Measurements from ENCODE around the gene CFB. TPM values are rescaled to one million over a fixed set of nuclear protein-coding genes. Genes with fewer than 3 reads are reported as not detected.

Gene CFB
- polyA plus RNA-seq, 1 of the 3 experiments (the other 2 are of a cell fraction) = 42.1 TPM

- TF ChIP-seq, protein P1, sequence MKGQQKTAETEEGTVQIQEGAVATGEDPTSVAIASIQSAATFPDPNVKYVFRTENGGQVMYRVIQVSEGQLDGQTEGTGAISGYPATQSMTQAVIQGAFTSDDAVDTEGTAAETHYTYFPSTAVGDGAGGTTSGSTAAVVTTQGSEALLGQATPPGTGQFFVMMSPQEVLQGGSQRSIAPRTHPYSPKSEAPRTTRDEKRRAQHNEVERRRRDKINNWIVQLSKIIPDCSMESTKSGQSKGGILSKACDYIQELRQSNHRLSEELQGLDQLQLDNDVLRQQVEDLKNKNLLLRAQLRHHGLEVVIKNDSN (IDR thresholded peaks at IDR 0.05; ENCODE audit: borderline replicate concordance, low read depth) = no peak
- no peak for TF ChIP-seq ELF1 (IDR thresholded peaks at IDR 0.05)
- no peak for TF ChIP-seq RCOR1 (IDR thresholded peaks at IDR 0.05; ENCODE audit: low read length)
- TF ChIP-seq RFX5 (IDR thresholded peaks at IDR 0.05; ENCODE audit: low read length) = no peak
- TF ChIP-seq, protein P2, sequence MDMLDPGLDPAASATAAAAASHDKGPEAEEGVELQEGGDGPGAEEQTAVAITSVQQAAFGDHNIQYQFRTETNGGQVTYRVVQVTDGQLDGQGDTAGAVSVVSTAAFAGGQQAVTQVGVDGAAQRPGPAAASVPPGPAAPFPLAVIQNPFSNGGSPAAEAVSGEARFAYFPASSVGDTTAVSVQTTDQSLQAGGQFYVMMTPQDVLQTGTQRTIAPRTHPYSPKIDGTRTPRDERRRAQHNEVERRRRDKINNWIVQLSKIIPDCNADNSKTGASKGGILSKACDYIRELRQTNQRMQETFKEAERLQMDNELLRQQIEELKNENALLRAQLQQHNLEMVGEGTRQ (IDR thresholded peaks at IDR 0.05; ENCODE audit: borderline replicate concordance, low read depth, low read length) = no peak
- TF ChIP-seq YY1 (IDR thresholded peaks at IDR 0.05; ENCODE audit: low read depth) = no peak
Observed at GRCh38 chr6:31920811-31921210, 25.1 kb upstream of the CFB start (continued).

DNA sequence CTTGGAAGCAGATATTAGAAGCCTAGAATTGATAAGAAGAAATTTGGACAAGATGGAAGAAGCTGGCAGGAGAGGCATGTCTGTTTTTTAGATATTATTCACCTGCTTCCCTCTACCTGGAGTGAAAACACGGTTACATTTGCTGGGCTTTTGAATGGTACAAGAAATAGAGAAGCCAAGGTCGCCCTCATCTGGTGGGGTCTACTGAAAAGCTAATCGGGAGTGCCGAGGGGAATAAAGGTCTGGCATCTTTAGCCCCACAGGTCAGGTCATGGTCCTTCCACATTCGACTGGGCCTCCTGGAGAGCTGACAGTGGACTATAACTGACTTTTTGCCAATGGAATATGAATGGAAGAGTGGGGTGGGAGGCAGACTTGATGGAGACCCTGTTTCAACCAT lies 23.0 kb upstream of the CFB start:
- no peaks in the 10 kb centered on the region for H3K4me1 ChIP-seq (ENCODE audit: control insufficient read depth in 1 of 2, insufficient read depth in 2 of 2, low read depth in 1 of 2, low read length in 1 of 2)
- no peak overlapping the region for H3K4me2 ChIP-seq
- no peaks in the 10 kb centered on the region for H4K20me1 ChIP-seq (ENCODE audit: insufficient read depth)
- no peak for DNase-seq
- H3F3A ChIP-seq (replicated peaks; ENCODE audit: insufficient read depth) = no peaks in the 10 kb centered on the region
- no peak for TF ChIP-seq RCOR1 (IDR thresholded peaks at IDR 0.05; ENCODE audit: low read length)
- TF ChIP-seq, protein P3, sequence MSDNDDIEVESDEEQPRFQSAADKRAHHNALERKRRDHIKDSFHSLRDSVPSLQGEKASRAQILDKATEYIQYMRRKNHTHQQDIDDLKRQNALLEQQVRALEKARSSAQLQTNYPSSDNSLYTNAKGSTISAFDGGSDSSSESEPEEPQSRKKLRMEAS (IDR thresholded peaks at IDR 0.05; ENCODE audit: low read depth) = no peak
- TF ChIP-seq GABPA (IDR thresholded peaks at IDR 0.05; ENCODE audit: low read depth) = no peak
- no peak for TF ChIP-seq FOXM1 (IDR thresholded peaks at IDR 0.05; ENCODE audit: low read depth)
- no peak for TF ChIP-seq PBX3 (IDR thresholded peaks at IDR 0.05)
- TF ChIP-seq, protein P4, sequence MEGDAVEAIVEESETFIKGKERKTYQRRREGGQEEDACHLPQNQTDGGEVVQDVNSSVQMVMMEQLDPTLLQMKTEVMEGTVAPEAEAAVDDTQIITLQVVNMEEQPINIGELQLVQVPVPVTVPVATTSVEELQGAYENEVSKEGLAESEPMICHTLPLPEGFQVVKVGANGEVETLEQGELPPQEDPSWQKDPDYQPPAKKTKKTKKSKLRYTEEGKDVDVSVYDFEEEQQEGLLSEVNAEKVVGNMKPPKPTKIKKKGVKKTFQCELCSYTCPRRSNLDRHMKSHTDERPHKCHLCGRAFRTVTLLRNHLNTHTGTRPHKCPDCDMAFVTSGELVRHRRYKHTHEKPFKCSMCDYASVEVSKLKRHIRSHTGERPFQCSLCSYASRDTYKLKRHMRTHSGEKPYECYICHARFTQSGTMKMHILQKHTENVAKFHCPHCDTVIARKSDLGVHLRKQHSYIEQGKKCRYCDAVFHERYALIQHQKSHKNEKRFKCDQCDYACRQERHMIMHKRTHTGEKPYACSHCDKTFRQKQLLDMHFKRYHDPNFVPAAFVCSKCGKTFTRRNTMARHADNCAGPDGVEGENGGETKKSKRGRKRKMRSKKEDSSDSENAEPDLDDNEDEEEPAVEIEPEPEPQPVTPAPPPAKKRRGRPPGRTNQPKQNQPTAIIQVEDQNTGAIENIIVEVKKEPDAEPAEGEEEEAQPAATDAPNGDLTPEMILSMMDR (IDR thresholded peaks at IDR 0.05) = peak; percentile 23
- TF ChIP-seq SMC3 (IDR thresholded peaks at IDR 0.05; ENCODE audit: low read depth, low read length) = no peak
- TF ChIP-seq YY1 (IDR thresholded peaks at IDR 0.05; ENCODE audit: low read depth) = no peak
- peak; percentile 21 for TF ChIP-seq RAD21 (IDR thresholded peaks at IDR 0.05; ENCODE audit: low read length)
- H3K27ac ChIP-seq (ENCODE audit: low read depth in 2 of 2, low read length in 1 of 2) = no peak overlapping the region
- no peaks in the 10 kb centered on the region for H3K36me3 ChIP-seq (replicated peaks in 1 of 2; ENCODE audit: control insufficient read depth in 1 of 2, insufficient read depth in 2 of 2, low read length in 1 of 2)
- ChIA-PET CTCF (interaction anchor here (1.0 kb wide), 1 partner anchor 21 kb away, joined by 4 read pairs; the partner anchor contains the start of gene ZBTB12), POLR2A (no interaction called here)
- no peak overlapping the region for H3K4me3 ChIP-seq (ENCODE audit: low read depth in 2 of 2, low read length in 1 of 2)
- H3K9ac ChIP-seq = no peak overlapping the region
- no peak overlapping the region for H2AFZ ChIP-seq (ENCODE audit: low read depth)
- WGBS (ENCODE audit: low lambda C conversion rate) = 41% methylated on average over 5 of the region's 5 CpGs
- H3K27me3 ChIP-seq (ENCODE audit: insufficient read depth) = no peaks in the 10 kb centered on the region
- no peaks in the 10 kb centered on the region for H3K9me3 ChIP-seq
- no peaks in the 10 kb centered on the region for H3K79me2 ChIP-seq (ENCODE audit: insufficient read depth)
- H3K9me2 ChIP-seq = no peaks in the 10 kb centered on the region
